ENCODE data around the gene SULF2. TPM values are rescaled to one million over a fixed set of nuclear protein-coding genes. Genes with fewer than 3 reads are reported as not detected.

Gene SULF2
- total RNA-seq, 1 donor = 1.9 TPM

DNA sequence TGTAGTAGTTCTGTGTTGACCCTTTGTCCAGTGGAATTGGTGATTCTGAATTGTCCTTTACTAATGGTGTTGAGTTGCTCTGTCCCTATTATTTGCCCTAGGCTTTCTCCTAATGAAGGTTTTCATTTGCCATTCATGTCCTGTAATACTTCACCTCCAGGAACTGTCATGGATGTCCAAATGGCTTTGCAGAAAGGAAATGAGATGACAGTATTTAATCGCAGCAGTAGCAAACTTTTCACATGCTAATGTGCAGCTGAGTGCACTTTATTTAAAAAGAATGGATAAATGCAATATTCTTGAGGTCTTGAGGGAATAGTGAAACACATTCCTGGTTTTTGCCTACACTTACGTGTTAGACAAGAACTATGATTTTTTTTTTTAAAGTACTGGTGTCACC, 131.4 kb downstream of the SULF2 start:
- no peak overlapping the region for H3K4me3 ChIP-seq (ENCODE audit: low read depth, low read length)
- TF ChIP-seq, protein P1, sequence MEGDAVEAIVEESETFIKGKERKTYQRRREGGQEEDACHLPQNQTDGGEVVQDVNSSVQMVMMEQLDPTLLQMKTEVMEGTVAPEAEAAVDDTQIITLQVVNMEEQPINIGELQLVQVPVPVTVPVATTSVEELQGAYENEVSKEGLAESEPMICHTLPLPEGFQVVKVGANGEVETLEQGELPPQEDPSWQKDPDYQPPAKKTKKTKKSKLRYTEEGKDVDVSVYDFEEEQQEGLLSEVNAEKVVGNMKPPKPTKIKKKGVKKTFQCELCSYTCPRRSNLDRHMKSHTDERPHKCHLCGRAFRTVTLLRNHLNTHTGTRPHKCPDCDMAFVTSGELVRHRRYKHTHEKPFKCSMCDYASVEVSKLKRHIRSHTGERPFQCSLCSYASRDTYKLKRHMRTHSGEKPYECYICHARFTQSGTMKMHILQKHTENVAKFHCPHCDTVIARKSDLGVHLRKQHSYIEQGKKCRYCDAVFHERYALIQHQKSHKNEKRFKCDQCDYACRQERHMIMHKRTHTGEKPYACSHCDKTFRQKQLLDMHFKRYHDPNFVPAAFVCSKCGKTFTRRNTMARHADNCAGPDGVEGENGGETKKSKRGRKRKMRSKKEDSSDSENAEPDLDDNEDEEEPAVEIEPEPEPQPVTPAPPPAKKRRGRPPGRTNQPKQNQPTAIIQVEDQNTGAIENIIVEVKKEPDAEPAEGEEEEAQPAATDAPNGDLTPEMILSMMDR (IDR thresholded peaks at IDR 0.05; ENCODE audit: insufficient read depth, low read length) = no peak
- no peak for DNase-seq (ENCODE audit: low read depth)

DNA sequence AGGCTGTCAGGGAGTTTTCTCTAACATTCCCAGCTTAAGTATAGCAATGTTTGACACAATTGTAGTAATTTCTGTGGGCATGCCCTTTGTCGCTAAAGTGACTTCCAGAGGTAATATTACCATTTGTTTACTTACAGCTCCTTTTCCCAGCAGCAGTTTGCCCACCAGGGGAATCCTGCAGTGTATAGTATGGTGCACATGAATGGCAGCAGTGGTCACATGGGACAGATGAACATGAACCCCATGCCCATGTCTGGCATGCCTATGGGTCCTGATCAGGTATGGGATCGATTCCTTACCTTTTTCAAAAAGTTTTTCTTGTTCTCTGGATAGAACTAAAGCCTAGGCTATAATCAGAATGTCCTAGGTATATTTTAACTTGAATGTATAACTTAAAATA, 132.5 kb downstream of the SULF2 start:
- no peak for DNase-seq (ENCODE audit: low read depth)
- no peak overlapping the region for H3K4me3 ChIP-seq (ENCODE audit: low read depth, low read length)
- TF ChIP-seq, protein P1 (IDR thresholded peaks at IDR 0.05; ENCODE audit: insufficient read depth, low read length) = no peak

DNA sequence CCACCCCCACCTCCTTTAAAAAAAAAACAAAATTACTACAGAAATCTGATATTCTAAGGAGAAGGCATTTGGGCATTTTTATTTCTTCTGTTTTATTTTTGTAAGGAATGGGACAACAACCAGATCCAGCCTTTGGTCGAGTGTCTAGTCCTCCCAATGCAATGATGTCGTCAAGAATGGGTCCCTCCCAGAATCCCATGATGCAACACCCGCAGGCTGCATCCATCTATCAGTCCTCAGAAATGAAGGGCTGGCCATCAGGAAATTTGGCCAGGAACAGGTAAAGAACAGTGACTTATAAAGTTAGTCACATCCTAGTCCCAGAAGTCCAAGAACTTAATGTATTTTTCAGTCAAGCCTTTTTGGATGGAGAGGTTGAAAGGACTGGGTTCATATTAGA, 133.0 kb downstream of the SULF2 start:
- no peak for DNase-seq (ENCODE audit: low read depth)
- TF ChIP-seq, protein P1 (IDR thresholded peaks at IDR 0.05; ENCODE audit: insufficient read depth, low read length) = no peak
- H3K4me3 ChIP-seq (ENCODE audit: low read depth, low read length) = no peak overlapping the region

DNA sequence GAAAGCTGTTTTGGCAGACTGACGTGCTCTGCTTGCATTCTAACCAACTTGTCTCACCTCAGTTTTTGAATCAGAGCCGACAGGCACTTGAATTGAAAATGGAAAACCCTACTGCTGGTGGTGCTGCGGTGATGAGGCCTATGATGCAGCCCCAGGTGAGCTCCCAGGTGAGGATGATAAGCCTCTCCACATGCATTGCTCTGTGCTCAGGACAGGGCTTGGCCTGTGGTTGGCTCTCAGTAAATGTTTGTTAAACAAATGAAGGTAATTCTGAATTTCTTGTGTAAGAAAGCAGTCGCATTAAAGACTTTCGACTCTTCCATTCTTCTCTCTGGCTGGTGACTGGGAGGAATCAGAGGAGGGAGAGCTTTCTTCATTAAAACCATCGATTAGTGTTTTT, 136.3 kb downstream of the SULF2 start:
- TF ChIP-seq, protein P1 (IDR thresholded peaks at IDR 0.05; ENCODE audit: insufficient read depth, low read length) = no peak
- H3K4me3 ChIP-seq (ENCODE audit: low read depth, low read length) = no peak overlapping the region
- DNase-seq (ENCODE audit: low read depth) = no peak

DNA sequence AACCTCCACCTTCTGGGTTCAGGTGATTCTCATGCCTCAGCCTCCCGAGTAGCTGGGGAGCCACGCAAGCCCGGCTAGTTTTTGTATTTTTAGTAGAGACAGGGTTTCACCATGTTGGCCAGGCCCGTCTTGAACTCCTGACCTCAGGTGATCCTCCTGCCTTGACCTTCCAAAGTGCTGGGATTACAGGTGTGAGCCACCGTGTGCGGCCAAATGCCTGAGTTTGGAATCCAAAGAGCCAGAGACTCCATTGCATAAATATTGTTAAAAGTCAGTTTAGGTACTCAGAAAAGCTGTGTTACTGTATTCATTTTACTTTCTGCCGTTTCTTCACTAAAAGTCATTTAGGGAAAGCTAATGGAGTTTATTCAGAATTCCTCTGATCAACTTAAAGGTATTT, 137.3 kb downstream of the SULF2 start:
- H3K4me3 ChIP-seq (ENCODE audit: low read depth, low read length) = no peak overlapping the region
- TF ChIP-seq, protein P1 (IDR thresholded peaks at IDR 0.05; ENCODE audit: insufficient read depth, low read length) = no peak
- DNase-seq (ENCODE audit: low read depth) = no peak

DNA sequence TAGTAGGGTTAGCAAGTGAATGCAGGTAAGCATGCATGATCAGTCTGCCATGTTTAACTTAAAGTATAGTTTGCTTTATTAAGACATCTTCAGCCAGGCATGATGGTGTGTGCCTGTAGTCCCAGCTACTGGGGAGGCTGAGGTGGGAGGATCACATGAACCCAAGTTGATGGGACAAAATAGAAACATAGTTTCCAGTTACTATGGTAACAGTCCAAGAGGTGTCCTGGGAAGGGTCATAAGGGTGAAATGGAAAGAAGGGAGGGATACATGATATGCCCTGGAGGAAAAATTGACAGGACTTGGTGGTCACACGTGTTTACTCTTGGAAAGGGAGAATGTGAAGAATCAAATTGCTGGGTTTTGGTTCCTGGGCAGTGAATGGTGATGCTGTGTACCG, 139.6 kb downstream of the SULF2 start:
- no peak for DNase-seq (ENCODE audit: low read depth)
- H3K4me3 ChIP-seq (ENCODE audit: low read depth, low read length) = no peak overlapping the region
- TF ChIP-seq, protein P1 (IDR thresholded peaks at IDR 0.05; ENCODE audit: insufficient read depth, low read length) = no peak

DNA sequence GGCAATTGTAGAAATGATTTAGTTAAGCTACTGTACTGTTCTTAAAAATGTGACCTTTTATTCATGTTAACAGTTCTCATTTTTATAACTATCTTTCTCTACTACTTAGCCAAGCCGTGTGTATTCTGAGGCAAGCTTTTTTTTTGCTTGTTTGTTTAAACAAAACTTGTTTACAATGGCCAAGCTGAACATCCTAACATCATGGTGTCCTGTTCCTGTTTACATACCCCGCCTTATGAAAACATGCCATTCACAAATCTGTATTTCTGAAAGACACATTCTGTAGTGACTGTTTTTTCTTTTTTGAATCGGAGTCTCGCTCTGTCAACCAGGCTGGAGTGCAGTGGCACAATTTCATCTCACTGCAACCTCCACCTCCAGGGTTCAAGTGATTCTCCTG, 142.7 kb downstream of the SULF2 start:
- no peak for DNase-seq (ENCODE audit: low read depth)
- H3K4me3 ChIP-seq (ENCODE audit: low read depth, low read length) = no peak overlapping the region
- TF ChIP-seq, protein P1 (IDR thresholded peaks at IDR 0.05; ENCODE audit: insufficient read depth, low read length) = no peak

Measured in fibroblast of the aortic adventitia (primary cell).